K562 (cell line): ENCODE data around the gene NECAP2. TPM values are rescaled to one million over a fixed set of nuclear protein-coding genes. Genes with fewer than 3 reads are reported as not detected.

ENCODE experiments used
- CTBP1 ChIP-seq: fragments of 450-650 bp; IDR thresholded peaks from 2 replicates; pipeline ENCODE4 v1.6.1; 2016; ENCODE audit warnings: borderline replicate concordance
- ESRRB ChIP-seq: fragments of 250-450 bp; sonication (Bioruptor Pico); IDR thresholded peaks from 2 replicates; pipeline ENCODE4 v1.5.0; 2020; ENCODE audit warnings: mild to moderate bottlenecking, moderate library complexity, borderline replicate concordance
- FOSL1 ChIP-seq: fragments of 200-800 bp; sonication (Bioruptor generic); conservative IDR thresholded peaks from 2 replicates; pipeline ENCODE4 v1.6.1; 2016; ENCODE audit warnings: missing genetic modification characterization, missing compliant biosample characterization
- FOXJ3 ChIP-seq: sonication (generic); formaldehyde crosslinking; IDR thresholded peaks from 2 replicates; pipeline ENCODE4 v1.4.0; 2020; ENCODE audit warnings: mild to moderate bottlenecking, missing genetic modification reagents
- FOXM1 ChIP-seq, 2 experiments: fragments of 450-650 bp in 1 of 2; sonication (generic) in 1 of 2; formaldehyde crosslinking in 1 of 2; IDR thresholded peaks; 2 replicates each; pipeline versions ENCODE4 v1.6.1 to v1.9.0; 2017 to 2022; ENCODE audit warnings: low read depth in 2 of 2, mild to moderate bottlenecking in 2 of 2, missing genetic modification reagents in 1 of 2, moderate library complexity in 1 of 2
- HDAC2 ChIP-seq: fragments of 450-650 bp; IDR thresholded peaks from 2 replicates; pipeline ENCODE4 v1.6.1; 2016; ENCODE audit warnings: mild to moderate bottlenecking
- HDAC6 ChIP-seq: IDR thresholded peaks from 2 replicates; pipeline ENCODE4 v1.6.1; 2012; ENCODE audit warnings: low read depth, mild to moderate bottlenecking, control low read depth, inconsistent platforms, low read length, moderate library complexity
- NFE2L1 ChIP-seq: fragments of 450-650 bp; IDR thresholded peaks from 2 replicates; pipeline ENCODE4 v1.6.1; 2016; ENCODE audit warnings: missing genetic modification characterization, low read depth, mild to moderate bottlenecking, missing compliant biosample characterization, moderate library complexity, borderline replicate concordance
- NR3C1 ChIP-seq: sonication (generic); formaldehyde crosslinking; IDR thresholded peaks from 2 replicates; pipeline ENCODE4 v1.8.1; 2022; ENCODE audit warnings: missing genetic modification reagents
- RAD21 ChIP-seq, 2 experiments: fragments of 250-450 bp in 1 of 2; fragments of 450-650 bp in 1 of 2; sonication (Bioruptor Pico) in 1 of 2; formaldehyde crosslinking in 1 of 2; IDR thresholded peaks in 1 of 2; conservative IDR thresholded peaks in 1 of 2; 2 replicates each; pipeline versions ENCODE4 v1.4.0 to v1.8.0; 2020 to 2022; ENCODE audit warnings: mild to moderate bottlenecking in 2 of 2, moderate library complexity in 1 of 2
- RNF2 ChIP-seq: sonication (generic); IDR thresholded peaks from 2 replicates; pipeline ENCODE4 v1.6.1; 2016
- STAT5B ChIP-seq: fragments of 250-450 bp; sonication (Bioruptor Pico); IDR thresholded peaks from 2 replicates; pipeline ENCODE4 v1.8.0; 2021; ENCODE audit warnings: mild to moderate bottlenecking, inconsistent platforms
- TOE1 ChIP-seq, 2 experiments: fragments of 450-650 bp in 1 of 2; sonication (generic) in 1 of 2; formaldehyde crosslinking in 1 of 2; IDR thresholded peaks; 2 replicates each; pipeline versions ENCODE4 v1.7.1 to v1.8.0; 2016 to 2022; ENCODE audit warnings: borderline replicate concordance in 2 of 2, mild to moderate bottlenecking in 2 of 2, antibody characterized with exemption in 1 of 2, inconsistent platforms in 1 of 2, low read depth in 1 of 2, missing genetic modification reagents in 1 of 2, moderate library complexity in 1 of 2
- ZC3H11A ChIP-seq: IDR thresholded peaks from 2 replicates; pipeline ENCODE4 v1.6.1; 2012; ENCODE audit warnings: low read depth, low read length, improper control_type of control experiment
- ZNF143 ChIP-seq: sonication (generic); formaldehyde crosslinking; IDR thresholded peaks from 2 replicates; pipeline ENCODE4 v1.9.0; 2022; ENCODE audit warnings: mild to moderate bottlenecking, missing genetic modification reagents
- ZNF175 ChIP-seq: fragments of 200-800 bp; sonication (Bioruptor generic); IDR thresholded peaks from 2 replicates; pipeline ENCODE4 v1.6.1; 2016; ENCODE audit warnings: low read depth, mild to moderate bottlenecking, missing genetic modification characterization, missing compliant biosample characterization
- ZNF263 ChIP-seq: sonication (generic); formaldehyde crosslinking; IDR thresholded peaks from 2 replicates; pipeline ENCODE4 v1.8.0; 2022; ENCODE audit warnings: mild to moderate bottlenecking, missing genetic modification reagents, borderline replicate concordance
- ZNF79 ChIP-seq: fragments of 250-450 bp; sonication (Bioruptor Pico); IDR thresholded peaks from 2 replicates; pipeline ENCODE4 v1.4.0; 2020; ENCODE audit warnings: low read depth, mild to moderate bottlenecking, moderate library complexity
- polyA plus RNA-seq, 8 experiments: library from polyadenylated mRNA; depleted of rRNA in 4 of 8; stranded (reverse) in 5 of 8; unstranded in 3 of 8; fragments of >200 nt; fragmentation: Nextera tagmentation in 2 of 8; fragmentation: Illumina TruSeq in 1 of 8; extraction: Ambion mirVana in 2 of 8; extraction: Trizol in 1 of 8; gene quantifications; 2 replicates each; pipeline versions ENCODE4 v1.2.1 to v1.2.3, GENCODE V29; 2011 to 2014; ENCODE audit warnings: inconsistent platforms in 1 of 8, missing spikeins in 1 of 8
- total RNA-seq, 7 experiments: library from RNA; depleted of rRNA in 6 of 7; stranded (reverse); fragments of >200 nt in 6 of 7; fragmentation: Illumina TruSeq in 2 of 7; extraction: Trizol in 2 of 7; gene quantifications; 2 replicates each; pipeline versions ENCODE4 v1.2.1 to v1.2.3, GENCODE V29; 2011 to 2021; ENCODE audit warnings: low replicate concordance in 1 of 7
- TF ChIP-seq, protein P1 (sequence below), 3 experiments: fragments of 200-800 bp in 1 of 3; fragments of 250-450 bp in 1 of 3; fragments of 450-650 bp in 1 of 3; sonication (Bioruptor Pico) in 1 of 3; sonication (Bioruptor generic) in 1 of 3; formaldehyde crosslinking in 1 of 3; IDR thresholded peaks; 2 replicates each; pipeline versions ENCODE4 v1.6.1 to v1.8.0; 2016 to 2022; ENCODE audit warnings: mild to moderate bottlenecking in 2 of 3, missing genetic modification characterization in 2 of 3, missing compliant biosample characterization in 1 of 3, moderate library complexity in 1 of 3
- TF ChIP-seq, protein P2 (sequence below): fragments of 250-450 bp; sonication (Bioruptor Pico); IDR thresholded peaks from 2 replicates; pipeline ENCODE4 v1.8.0; 2022; ENCODE audit warnings: moderate library complexity, mild to moderate bottlenecking, inconsistent platforms

NECAP2 gene
- total and polyA plus RNA-seq, 9 of the 15 experiments (the other 6 are each of a cell fraction or from before 2014, with no cell fraction given) = 22.7 to 107 (median 79.2) TPM

DNA sequence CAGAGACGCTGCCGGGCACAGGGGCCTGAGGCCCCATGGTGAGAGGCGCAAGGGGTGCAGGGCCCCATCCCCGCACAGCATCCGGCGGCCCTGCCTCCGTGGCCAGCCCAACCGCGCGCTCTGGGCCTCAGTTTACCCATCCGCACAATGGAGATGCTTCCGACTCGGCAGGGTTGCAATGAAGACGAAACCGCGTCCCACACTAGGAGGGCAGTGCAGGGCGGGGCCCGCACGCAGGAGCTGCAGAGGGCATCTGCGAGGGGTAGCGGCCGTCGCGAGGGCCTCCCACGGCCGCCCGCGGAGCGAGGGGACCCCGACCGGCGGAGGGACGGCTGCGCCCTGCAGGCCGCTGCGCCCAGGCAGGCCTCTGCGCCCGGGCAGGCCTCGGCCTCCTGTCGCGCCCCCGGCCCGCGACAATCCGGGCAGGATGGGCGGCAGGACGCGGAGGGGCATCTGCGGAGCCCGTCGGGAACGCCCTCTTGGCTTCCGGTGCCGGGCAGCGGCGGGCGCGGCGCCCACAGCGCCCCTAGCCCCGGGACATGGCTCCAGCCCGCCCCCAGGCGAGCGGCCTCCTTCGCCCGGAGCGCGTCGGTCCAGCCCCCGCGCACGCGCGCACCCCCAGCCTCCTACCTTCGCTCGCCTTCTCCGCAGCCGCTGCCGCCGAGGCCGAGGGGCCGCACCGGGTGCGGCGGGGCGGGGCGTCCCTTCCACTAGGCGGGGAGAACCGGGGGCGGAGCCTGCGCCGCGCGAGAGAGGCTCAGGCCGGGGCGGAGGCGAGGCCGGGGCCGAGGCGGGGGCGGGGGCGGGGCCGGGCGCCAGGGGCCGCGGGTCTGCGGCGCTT is 58.3 kb downstream of the NECAP2 start (continued):
- 0 out of 2 replicates have a peak, but pooled peaks have one; percentile 13 for TF ChIP-seq ZNF175 (CRISPR knock-in tag)
- TF ChIP-seq, protein P1, sequence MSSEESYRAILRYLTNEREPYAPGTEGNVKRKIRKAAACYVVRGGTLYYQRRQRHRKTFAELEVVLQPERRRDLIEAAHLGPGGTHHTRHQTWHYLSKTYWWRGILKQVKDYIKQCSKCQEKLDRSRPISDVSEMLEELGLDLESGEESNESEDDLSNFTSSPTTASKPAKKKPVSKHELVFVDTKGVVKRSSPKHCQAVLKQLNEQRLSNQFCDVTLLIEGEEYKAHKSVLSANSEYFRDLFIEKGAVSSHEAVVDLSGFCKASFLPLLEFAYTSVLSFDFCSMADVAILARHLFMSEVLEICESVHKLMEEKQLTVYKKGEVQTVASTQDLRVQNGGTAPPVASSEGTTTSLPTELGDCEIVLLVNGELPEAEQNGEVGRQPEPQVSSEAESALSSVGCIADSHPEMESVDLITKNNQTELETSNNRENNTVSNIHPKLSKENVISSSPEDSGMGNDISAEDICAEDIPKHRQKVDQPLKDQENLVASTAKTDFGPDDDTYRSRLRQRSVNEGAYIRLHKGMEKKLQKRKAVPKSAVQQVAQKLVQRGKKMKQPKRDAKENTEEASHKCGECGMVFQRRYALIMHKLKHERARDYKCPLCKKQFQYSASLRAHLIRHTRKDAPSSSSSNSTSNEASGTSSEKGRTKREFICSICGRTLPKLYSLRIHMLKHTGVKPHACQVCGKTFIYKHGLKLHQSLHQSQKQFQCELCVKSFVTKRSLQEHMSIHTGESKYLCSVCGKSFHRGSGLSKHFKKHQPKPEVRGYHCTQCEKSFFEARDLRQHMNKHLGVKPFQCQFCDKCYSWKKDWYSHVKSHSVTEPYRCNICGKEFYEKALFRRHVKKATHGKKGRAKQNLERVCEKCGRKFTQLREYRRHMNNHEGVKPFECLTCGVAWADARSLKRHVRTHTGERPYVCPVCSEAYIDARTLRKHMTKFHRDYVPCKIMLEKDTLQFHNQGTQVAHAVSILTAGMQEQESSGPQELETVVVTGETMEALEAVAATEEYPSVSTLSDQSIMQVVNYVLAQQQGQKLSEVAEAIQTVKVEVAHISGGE (CRISPR knock-in tag; IDR thresholded peaks at IDR 0.05) = no peak
- no peak for TF ChIP-seq FOXJ3 (CRISPR knock-in tag)
- peak in 1 of 2 experiments; percentile 21; a peak in 2 of 4 replicates for TF ChIP-seq RAD21 (CRISPR knock-in tag; conservative IDR thresholded peaks at IDR 0.05 in 1 of 2, IDR thresholded peaks at IDR 0.05 in 1 of 2)
- TF ChIP-seq NR3C1 (CRISPR knock-in tag) = no peak
- TF ChIP-seq ZNF79 (CRISPR knock-in tag) = no peak
- TF ChIP-seq FOXM1 (IDR thresholded peaks at IDR 0.05; ENCODE audit: low read depth) = no peak
- TF ChIP-seq FOXM1 (CRISPR knock-in tag; IDR thresholded peaks at IDR 0.05; ENCODE audit: low read depth) = no peak
- no peak for TF ChIP-seq NFE2L1
- no peak for TF ChIP-seq HDAC6
- TF ChIP-seq RNF2 = no peak
- TF ChIP-seq ZC3H11A = no peak
- TF ChIP-seq FOSL1 (tag) = no peak
- TF ChIP-seq TOE1 (IDR thresholded peaks at IDR 0.05; ENCODE audit: borderline replicate concordance) = no peak
- TF ChIP-seq TOE1 (CRISPR knock-in tag; IDR thresholded peaks at IDR 0.05; ENCODE audit: borderline replicate concordance, low read depth) = peak; percentile 85; the same call in 1 of the 2 replicates
- no peak for TF ChIP-seq STAT5B (CRISPR knock-in tag)
- no peak for TF ChIP-seq ZNF263 (CRISPR knock-in tag)
- no peak for TF ChIP-seq ZNF143
- TF ChIP-seq HDAC2 = 0 out of 2 replicates have a peak, but pooled peaks have one; percentile 17
- TF ChIP-seq ESRRB (CRISPR knock-in tag) = no peak
- TF ChIP-seq, protein P2, sequence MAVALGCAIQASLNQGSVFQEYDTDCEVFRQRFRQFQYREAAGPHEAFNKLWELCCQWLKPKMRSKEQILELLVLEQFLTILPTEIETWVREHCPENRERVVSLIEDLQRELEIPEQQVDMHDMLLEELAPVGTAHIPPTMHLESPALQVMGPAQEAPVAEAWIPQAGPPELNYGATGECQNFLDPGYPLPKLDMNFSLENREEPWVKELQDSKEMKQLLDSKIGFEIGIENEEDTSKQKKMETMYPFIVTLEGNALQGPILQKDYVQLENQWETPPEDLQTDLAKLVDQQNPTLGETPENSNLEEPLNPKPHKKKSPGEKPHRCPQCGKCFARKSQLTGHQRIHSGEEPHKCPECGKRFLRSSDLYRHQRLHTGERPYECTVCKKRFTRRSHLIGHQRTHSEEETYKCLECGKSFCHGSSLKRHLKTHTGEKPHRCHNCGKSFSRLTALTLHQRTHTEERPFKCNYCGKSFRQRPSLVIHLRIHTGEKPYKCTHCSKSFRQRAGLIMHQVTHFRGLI (CRISPR knock-in tag) = no peak
- TF ChIP-seq CTBP1 = peak; percentile 98
